Forelimb muscle (tissue), 1 donor: ENCODE measurements around the gene TBC1D32. TPM values are rescaled to one million over a fixed set of nuclear protein-coding genes. Genes with fewer than 3 reads are reported as not detected.
"Not testable (repeated sequence)": the region's sequence is repeated elsewhere in the genome, so short reads cannot be mapped to it uniquely, and the experiment has no call there.

Source experiments
- DNase-seq: peaks from one replicate; pipeline ENCODE4 v3.0.0-alpha.2; 2013; ENCODE audit warnings: low read depth
- polyA plus RNA-seq: library from polyadenylated mRNA; unstranded; fragments of 120-200 nt; gene quantifications from one replicate; pipeline ENCODE4 v1.2.1, GENCODE V29; 2013; ENCODE audit not compliant: insufficient read length

The TBC1D32 gene
- polyA plus RNA-seq, 1 donor, result 5.6 TPM

DNA sequence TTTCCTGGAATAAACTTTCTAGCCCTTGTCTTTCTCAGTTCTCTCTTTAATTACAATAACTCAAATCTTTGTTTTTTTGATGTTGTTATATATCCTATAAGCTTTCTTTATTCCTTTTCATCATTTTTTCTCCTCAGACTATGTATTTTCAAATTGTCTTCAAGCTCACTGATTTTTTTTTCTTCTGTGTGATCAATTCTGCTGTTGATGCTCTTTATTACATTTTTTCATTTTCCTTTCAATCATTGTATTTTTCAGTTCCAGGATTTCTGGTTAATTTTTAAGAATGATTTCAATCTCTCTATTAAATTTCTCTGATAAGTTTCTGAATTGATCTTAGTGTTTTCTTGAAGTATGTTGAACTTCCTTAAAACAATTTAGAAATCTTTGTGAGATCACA is 209.7 kb downstream of the TBC1D32 start:
- no peak for DNase-seq

DNA sequence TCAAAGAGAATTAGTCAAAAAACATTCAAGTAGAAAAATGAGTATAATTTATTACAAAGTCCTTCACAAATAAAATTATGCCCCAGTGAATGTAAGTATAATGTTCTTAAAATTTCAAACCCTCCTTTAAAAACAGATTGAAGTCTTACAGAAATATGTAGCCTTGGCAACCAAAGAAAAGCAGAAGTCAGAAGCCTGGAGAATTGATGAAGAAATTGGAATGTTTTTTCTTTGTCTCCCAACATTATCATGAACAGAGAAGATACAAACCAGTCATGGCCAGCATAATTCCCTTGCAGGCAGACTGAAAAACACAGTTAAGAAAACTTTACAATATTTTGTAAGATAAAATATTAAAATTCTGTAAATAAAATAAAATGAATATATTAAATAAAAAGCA is 221.9 kb downstream of the TBC1D32 start:
- no peak for DNase-seq

DNA sequence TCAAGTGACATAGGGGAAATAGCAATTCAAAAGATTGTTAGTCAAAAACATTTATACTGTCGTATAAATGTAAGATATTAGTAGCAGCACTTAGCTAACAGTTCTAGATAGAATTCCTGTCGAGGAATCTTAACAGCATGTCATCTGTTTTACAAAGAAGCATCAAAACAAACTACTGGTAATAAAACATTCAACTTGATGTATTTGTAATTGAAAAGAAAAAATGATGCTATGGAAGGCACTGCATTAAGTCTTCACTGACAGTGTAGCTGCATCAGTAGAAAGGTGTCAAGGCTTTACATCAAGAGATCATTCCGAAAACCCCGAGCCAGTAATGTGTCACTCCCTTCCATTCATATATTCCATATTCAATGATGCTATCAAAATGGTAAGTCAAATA is 223.5 kb downstream of the TBC1D32 start:
- no peak for DNase-seq

DNA sequence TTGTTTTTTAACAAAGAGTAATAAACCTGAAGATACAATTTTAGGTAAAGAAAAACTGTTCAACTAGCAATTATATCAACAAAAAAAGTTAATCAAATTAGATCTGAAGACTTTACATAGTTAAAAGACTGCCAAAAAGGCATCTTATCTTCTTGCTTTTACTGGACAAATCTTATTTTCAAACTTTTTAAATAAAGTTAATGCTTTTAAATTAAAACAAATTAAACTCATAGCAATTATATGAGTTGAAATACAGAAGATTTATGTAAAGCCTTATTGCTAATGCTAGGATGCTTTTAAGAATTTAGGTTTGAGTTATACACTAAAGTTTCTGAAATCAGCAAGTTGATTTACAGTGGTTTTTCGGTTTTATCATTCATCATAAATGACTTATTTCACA is 227.3 kb downstream of the TBC1D32 start:
- no peak for DNase-seq

DNA sequence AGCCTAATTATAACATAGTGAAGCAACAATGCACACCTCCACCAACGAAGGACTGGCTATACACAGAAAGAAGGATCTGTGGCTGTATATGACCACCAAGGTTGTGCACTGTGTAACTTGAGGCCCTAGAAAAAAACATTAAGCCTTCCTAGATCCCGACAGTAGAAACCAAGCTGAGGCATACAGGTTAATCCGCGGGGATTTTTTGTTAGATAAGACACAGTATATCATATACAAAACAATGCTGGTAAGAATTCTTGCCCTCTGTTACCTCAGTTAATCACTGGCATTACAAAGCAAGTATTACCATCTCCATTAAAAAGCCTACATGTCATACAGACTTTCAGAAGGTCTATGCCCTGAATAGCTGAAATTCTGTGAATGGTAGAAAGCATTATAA is 228.8 kb downstream of the TBC1D32 start:
- no peak for DNase-seq

DNA sequence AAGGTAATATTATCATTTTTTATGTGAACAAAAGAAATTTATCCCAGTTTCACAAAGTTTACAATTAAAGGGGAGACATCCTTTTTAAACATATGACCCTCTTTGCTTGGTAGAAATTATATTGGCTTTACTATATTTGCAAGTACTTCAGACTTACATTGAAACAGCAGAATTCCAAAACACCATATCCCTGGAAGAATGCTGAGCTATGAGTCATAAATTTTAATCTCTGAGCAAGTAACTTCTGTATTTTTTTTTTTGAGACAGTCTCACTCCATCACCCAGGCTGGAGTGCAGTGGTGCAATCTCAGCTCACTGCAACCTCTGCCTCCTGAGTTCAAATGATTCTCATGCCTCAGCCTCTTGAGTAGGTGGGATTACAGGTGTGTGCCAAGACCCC is 240.4 kb downstream of the TBC1D32 start:
- DNase-seq, result no peak

DNA sequence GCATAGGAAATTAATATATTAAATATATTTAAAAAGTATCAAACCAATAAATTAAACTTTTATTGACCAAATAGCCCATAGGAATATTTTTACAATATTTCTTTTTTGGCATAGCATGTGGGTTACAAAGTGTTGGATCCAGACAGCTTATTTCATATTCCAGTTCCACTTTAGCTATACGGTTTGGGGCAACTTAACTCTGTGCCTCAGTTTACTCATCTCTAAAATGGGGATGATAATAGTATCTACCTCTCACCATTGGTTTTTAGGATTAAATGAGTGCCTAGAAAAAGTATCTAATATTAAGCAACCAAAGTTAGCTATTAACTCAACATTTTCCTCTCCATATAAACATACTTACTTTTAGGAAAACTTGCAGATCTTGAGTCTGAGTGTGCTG is 243.8 kb downstream of the TBC1D32 start:
- DNase-seq, result no peak

DNA sequence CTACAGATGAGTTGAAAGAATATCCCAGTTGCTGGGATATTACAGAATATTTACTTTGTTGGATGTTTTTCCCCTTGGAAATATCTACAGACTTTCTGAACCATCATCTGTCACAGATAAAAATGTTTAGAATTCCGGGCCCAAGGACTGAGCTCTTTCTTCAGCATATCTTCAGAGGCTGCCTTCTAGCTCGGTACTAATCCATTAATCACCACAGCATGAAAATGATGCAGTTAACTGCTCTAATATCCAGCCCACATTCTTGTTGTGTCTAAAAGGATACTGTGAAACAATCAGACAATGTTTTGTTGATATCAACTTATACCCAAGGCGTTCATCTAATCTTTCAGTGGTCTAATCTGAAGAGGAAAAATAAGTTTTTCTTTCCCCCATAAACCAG is 247.4 kb downstream of the TBC1D32 start:
- DNase-seq, result no peak

DNA sequence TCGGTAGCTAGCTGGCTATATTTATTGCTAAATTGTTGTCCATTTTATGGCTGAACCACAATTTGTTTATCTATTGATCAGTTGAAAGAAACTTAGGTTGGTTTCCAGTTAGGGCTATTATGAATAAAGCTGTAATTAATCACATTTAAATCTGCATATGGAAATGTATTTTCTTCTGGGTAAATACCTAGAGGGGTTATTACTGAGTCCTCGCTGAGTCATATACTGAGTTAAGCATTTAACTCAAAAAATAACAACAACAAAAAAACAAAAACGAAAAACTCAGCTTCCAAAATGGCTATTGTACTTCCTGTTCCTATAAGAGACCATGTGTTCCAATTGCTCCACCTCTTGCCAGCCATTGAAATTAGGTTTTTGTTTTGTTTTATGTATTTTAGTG is 258.2 kb downstream of the TBC1D32 start:
- DNase-seq, result no peak

DNA sequence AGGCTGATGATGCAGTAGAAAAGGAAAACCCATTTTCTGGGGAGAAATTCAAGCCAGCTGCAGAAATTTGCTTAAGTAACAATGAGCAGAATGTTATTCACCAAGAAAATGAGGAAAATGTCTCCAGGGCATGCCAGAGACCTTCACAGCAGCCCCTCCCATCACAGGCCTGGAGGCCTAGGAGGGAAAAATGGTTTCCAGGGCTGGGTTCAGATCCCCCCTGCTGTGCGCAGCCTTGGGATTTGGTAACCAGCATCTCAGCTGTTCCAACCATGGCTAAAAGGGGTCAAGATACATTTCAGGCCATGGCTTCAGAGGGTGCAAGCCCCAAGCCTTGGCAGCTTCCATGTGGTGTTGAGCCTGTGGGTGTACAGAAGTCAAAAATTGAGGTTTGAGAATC is 265.5 kb downstream of the TBC1D32 start:
- DNase-seq, result not testable (repeated sequence)

DNA sequence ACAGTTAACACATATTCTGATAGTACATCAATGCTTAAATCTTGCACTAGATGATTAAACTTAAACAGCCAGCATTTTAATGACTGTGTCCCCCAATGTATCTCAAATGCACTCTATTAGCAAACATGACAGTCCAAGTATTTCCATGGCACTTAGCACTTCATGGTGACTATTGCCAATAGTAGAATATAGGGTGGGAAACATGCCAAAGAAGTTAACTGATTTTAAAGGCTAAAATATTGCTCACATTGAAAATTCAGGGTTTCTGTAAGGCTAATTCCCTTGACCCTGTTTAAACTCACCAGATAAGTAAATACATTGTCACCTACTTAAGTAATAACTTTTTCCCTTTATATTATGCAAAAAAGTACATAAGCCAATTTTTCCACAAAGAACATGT is 266.9 kb downstream of the TBC1D32 start:
- DNase-seq, result no peak

DNA sequence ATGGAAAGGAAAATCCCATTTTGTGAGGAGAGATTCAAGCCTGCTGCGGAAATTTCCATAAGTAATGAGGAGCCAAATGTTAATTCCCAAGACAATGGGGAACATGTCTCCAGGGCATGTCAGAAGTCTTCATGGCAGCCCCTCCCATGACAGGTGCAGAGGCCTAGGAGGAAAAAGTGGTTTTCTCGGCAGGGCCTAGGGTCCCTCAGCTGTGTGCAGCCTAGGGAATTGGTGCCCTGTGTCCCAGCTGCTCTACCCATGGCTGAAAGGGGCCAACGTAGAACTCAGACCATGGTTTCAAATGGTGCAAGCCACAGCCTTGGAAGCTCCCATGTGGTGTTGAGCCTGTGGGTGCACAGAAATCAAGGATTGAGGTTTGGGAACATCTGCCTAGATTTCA is 269.9 kb downstream of the TBC1D32 start:
- DNase-seq, result no peak

DNA sequence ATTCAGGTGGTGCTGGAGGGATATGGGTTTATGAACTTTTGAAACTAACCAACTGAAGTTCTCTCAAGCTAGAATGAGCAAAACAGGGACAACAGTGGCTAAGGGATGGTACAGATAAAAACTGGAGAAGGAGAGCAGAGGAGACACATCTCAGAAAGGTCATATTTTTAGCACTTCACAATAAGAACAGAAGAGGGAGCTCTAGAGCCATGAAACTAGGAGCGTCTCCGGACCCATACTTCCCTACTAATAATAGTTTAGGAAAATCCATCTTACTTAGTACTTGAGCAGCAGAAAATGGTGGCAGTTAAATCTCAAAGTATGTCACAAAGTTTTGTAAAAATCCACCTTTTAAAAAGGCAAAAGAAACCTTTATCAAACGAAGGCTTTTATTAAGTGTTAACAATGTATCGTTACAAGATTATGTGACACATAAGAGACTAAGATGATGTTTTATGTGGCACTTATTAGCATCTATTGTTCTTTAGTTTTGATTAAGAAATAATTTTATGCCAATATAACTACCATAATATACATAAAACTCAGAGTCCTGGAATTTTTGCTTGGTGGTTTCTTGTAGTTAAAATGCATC is 278.6 kb downstream of the TBC1D32 start:
- peak; percentile 14 for DNase-seq

DNA sequence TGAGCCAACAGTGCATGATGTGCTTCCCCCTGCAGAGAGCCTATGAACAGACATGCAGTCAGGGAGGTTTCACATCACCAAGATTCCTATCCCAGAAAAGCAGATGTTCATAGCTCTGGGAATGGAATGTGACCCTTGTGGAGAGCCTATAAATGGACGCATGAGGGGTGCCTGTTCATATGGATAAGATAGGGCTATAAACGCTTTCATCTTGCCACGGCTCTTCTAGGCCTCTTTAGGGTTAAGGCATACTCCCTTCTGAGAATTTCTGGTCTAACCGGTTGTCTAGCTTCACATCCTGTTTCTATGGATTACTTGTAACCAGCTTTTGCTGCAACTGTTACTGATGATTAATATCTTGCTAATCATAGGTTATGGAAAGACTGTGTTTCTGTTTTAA is 285.7 kb downstream of the TBC1D32 start:
- DNase-seq, result not testable (repeated sequence)

DNA sequence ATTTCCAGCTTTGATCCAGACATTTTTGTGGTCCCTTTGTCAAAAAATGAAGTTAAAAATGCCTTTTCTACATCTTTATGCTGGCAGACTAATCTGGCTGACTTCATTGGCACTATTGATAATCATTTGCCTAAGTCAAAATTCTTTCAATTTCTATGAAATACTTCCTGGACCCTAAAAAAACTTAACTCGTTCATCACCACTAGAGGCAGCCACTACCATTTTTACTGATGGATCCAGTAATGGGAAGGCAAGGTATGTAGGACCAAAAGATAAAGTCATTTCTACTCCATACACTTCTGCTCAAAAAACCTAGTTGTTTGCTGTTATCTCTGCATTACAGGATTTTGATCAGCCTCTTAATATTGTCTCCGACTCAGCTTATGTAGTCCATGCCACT is 289.4 kb downstream of the TBC1D32 start:
- DNase-seq, result not testable (repeated sequence)

DNA sequence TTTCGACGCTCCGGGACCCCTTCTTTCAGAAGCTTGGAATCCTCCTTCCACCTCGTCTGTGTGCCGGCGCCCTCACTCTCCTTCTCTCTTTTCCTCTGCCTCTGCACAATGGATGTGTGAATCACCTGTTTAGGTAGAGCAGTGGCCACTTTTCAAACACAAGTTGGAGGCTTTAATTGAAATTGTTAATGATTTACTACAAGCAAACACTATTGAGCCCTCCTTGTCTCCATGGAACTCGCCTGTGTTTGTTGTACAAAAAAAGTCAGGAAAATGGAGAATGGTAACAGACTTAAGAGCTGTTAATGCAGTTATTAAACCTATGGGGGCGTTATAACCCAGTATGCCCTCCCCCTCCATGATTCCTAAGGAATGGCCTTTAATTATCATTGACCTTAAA is 290.6 kb downstream of the TBC1D32 start:
- not testable (repeated sequence) for DNase-seq

DNA sequence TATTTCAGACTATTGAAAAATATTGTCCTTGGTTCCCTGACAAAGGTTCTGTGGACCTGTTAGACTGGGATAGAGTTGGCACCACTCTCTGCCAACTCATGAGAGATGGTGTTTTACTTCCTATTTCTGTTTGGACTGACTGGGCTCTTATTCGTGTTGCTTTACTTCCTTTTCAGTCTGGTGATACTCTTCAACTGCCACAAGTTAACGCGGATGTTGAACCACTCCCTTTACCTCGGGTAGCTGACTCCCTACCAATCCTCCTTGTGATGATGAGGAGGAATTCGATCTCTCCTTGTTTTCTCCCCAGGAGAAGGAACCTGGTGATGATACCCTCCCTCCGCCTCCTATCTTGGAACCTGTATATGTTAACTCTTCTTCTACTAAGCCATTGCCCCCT is 291.1 kb downstream of the TBC1D32 start:
- not testable (repeated sequence) for DNase-seq

DNA sequence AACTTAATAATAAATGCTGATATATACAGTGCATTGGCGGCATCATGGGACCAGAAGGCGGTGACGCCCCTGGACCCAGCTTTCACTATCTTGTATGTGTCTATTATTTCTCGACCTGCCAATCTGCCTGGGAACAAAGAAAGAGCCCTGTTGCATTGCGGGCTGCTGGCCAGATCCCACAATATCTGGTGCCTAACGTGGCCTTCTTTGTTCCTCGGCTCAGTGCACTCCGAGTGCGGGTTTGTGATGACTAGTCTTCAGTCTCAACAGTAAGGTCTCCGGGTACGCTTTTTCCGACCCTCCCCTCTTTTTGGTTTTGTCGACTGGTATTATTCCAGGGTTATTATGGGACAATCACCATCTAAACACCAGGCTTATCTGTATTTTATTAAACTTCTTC is 291.5 kb downstream of the TBC1D32 start:
- no peak for DNase-seq

DNA sequence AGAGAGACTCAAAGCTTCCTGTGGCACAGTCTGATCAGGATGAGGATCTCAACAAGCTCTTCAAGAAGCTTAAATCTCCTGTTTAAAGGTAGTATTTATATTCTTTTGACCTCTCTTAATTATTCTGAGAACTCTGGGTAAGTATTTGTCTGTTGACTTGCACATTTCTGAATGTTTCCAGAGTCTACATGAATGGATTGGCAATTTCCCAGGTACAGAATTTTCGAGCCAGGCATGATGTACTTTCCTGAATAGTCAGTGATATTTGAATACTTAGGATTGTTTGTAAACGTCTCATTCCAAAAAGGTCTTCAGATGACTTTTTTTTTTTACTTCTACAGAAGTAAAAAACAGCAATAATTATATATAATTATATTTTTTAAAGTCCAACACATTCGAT is 293.4 kb downstream of the TBC1D32 start:
- peak; percentile 14 for DNase-seq

DNA sequence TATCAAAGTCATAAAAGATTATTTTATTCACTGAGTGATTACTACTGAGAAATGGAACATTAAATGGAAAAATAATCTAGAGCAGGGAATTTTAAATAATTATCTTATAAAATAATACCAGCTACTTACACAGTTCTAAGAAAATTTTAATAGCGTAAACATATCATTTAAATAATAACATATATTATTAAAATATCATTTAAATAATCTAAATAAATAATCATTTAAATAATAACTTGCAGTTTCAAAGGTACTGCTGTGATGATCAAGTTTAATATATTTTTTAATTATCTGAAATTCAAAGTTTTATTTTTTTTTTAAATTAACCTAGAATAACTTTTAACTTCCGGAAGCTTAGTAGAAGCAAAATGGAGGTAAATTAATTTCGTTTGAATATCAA is 301.2 kb downstream of the TBC1D32 start:
- DNase-seq, result no peak

DNA sequence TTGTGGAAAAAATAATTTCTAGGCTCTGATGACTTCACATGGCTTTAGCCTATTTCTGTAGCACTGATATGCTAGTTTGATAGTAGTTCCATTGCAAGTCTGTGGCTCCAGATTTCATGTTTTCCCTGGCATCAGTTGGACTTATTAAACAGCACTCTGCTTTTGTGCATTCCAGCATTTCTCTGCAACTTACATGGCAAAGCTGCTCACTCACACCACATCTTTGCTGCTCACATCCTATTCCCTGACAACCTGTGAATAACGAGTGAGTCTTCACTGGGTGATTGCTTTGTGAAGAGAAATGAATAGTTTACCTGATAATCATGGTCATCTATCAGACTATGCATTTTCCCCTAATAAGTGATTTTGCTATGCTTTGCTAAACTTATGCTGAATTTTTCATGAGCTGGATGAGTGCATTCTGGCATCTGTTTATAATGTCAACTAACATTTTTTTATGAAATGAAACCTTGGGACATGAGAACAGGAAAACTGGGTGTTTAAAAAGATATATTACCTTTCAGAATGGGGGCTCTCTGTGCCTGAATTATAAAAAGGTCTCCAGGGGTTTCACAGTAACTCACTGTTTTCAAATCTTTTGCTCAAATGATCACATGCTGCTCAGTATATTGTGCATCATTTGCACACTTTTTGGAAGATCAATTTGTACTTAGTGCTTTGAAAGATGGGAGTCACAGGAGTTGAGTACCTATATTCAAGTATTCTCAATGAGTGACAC is 301.8 kb downstream of the TBC1D32 start:
- no peak for DNase-seq
